GM19351 (cell line): ENCODE data around the gene FKBP2.

Experiments used
- ATAC-seq: cut with Tn5 transposase; IDR thresholded peaks from one replicate; pipeline ENCODE4 v1.9.1; 2021; ENCODE audit warnings: mild to moderate bottlenecking, moderate library complexity; ENCODE audit not compliant: unreplicated experiment

Gene FKBP2

GRCh38 chr11:64262271-64263002 is 21.5 kb downstream of the FKBP2 start:
- ATAC-seq, result no peak

GRCh38 chr11:64263021-64263946 is 22.4 kb downstream of the FKBP2 start:
- no peak for ATAC-seq

- no peak for ATAC-seq
These were observed 23.0 kb downstream of the FKBP2 start for GRCh38 chr11:64263947-64264317.

- no peak for ATAC-seq
These were observed 23.5 kb downstream of the FKBP2 start for GRCh38 chr11:64264371-64264852.

GRCh38 chr11:64265176-64266160 is 24.6 kb downstream of the FKBP2 start:
- ATAC-seq, result no peak

- ATAC-seq, result no peak
These were observed 25.4 kb downstream of the FKBP2 start for GRCh38 chr11:64266339-64266738.

GRCh38 chr11:64267207-64267945 is 26.5 kb downstream of the FKBP2 start:
- ATAC-seq, result no peak

GRCh38 chr11:64268025-64268892 is 27.4 kb downstream of the FKBP2 start:
- no peak for ATAC-seq

GRCh38 chr11:64268893-64269539 is 28.1 kb downstream of the FKBP2 start:
- ATAC-seq, result peak; percentile 9

- peak; percentile 67 for ATAC-seq
These were observed 28.8 kb downstream of the FKBP2 start for GRCh38 chr11:64269540-64270220.

- no peak for ATAC-seq
These were observed 34.3 kb downstream of the FKBP2 start for GRCh38 chr11:64275031-64275800.

- ATAC-seq, result no peak
These were observed 34.9 kb downstream of the FKBP2 start for GRCh38 chr11:64275841-64276240.

GRCh38 chr11:64276653-64277431 is 35.9 kb downstream of the FKBP2 start:
- ATAC-seq, result no peak

GRCh38 chr11:64278576-64279190 is 37.8 kb downstream of the FKBP2 start:
- ATAC-seq, result no peak

GRCh38 chr11:64281957-64282770 is 41.3 kb downstream of the FKBP2 start:
- ATAC-seq, result no peak
